ENCODE measurements around the gene LRRC45. TPM values are rescaled to one million over a fixed set of nuclear protein-coding genes. Genes with fewer than 3 reads are reported as not detected.

Gene LRRC45
- total RNA-seq, 1 donor from 2014 or later: 29.4 TPM

DNA sequence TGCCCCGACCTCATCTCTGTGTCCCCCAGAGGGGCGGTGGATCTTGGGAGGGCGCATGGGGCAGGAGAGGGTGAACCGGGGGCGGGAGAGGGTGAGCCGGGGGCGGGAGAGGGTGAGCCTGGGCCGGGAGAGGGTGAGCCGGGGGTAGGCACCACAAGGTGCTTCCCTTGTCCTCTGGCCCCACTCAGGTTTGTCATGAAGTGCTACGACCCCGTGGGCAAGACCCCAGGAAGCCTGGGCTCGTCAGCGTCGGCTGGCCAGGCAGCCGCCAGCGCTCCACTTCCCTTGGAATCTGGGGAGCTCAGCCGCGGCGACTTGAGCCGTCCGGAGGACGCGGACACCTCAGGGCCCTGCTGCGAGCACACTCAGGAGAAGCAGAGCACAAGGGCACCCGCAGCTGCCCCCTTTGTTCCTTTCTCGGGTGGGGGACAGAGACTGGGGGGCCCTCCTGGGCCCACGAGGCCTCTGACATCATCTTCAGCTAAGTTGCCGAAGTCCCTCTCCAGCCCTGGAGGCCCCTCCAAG, 26.8 kb upstream of the LRRC45 start:
- H3K4me3 Mint-ChIP-seq: no peak overlapping the region
- no peak for DNase-seq (ENCODE audit: extremely low spot score, unreplicated experiment)
- peaks cover 4% of the 10 kb centered on the region for H3K36me3 Mint-ChIP-seq
- no peaks in the 10 kb centered on the region for H3K9me3 Mint-ChIP-seq
- peaks cover 15% of the 10 kb centered on the region for H3K4me1 Mint-ChIP-seq (ENCODE audit: unreplicated experiment)
- no peaks in the 10 kb centered on the region for H3K27me3 Mint-ChIP-seq
- TF ChIP-seq, protein P1, sequence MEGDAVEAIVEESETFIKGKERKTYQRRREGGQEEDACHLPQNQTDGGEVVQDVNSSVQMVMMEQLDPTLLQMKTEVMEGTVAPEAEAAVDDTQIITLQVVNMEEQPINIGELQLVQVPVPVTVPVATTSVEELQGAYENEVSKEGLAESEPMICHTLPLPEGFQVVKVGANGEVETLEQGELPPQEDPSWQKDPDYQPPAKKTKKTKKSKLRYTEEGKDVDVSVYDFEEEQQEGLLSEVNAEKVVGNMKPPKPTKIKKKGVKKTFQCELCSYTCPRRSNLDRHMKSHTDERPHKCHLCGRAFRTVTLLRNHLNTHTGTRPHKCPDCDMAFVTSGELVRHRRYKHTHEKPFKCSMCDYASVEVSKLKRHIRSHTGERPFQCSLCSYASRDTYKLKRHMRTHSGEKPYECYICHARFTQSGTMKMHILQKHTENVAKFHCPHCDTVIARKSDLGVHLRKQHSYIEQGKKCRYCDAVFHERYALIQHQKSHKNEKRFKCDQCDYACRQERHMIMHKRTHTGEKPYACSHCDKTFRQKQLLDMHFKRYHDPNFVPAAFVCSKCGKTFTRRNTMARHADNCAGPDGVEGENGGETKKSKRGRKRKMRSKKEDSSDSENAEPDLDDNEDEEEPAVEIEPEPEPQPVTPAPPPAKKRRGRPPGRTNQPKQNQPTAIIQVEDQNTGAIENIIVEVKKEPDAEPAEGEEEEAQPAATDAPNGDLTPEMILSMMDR (conservative IDR thresholded peaks at IDR 0.05): no peak
- no peak overlapping the region for H3K27ac Mint-ChIP-seq

DNA sequence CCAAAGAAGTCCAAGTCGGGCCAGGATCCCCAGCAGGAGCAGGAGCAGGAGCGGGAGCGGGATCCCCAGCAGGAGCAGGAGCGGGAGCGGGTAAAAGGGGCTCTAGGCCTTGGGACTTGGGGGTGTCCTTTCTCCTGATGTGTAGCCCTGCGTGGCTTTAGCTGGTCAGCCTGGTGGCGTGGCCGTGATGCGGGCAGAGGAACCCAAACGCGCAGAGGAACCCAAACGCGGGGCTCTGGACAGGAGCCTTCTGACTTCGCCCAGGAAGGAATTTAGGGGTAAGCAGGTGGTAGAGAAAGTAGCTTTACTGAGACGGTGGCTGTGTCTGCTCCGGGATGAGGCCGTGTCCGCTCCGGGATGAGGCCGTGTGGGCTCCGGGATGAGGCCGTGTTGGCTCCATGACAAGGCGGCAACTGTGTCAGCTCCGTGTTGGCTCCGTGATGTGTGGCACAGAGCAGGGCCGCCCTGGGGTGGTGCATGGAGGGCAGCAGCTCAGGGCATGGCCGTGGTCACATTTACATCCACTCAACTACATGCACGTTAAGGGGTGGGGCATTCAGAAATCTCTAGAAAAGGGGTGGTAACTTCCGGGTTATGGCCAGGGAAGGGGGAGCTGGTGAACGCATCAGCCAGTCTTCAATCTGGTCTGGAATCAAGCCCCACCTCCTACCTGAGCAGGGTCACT, 26.2 kb upstream of the LRRC45 start:
- DNase-seq (ENCODE audit: extremely low spot score, unreplicated experiment): no peak
- H3K36me3 Mint-ChIP-seq: peaks cover 4% of the 10 kb centered on the region
- H3K27me3 Mint-ChIP-seq: no peaks in the 10 kb centered on the region
- TF ChIP-seq, protein P1 (conservative IDR thresholded peaks at IDR 0.05): no peak
- H3K4me3 Mint-ChIP-seq: no peak overlapping the region
- H3K9me3 Mint-ChIP-seq: no peaks in the 10 kb centered on the region
- no peak overlapping the region for H3K27ac Mint-ChIP-seq
- H3K4me1 Mint-ChIP-seq (ENCODE audit: unreplicated experiment): peaks cover 15% of the 10 kb centered on the region

DNA sequence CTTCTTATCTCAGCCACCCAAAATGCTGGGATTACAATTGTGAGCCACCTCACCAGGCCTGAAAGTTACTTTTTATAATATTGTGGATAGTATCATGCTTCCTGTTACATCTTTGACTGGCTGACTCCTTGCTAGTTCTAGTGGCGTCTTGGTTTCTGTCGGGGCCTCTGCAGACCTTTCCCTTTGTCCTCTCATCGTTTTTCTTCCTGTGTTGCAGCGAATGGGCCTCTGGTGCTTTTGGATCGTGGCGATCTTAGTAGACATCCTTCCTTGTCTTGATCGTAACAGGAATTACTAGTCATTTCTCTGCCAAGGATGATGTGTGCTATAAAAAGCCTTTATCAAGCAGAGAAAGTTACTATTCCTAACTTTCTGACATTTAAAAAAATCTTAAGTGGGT, 24.9 kb upstream of the LRRC45 start:
- Mint-ChIP-seq H3K9me3 (no peaks in the 10 kb centered on the region), H3K36me3 (peaks cover 4% of the 10 kb centered on the region), H3K27ac (no peak overlapping the region), H3K27me3 (no peaks in the 10 kb centered on the region), H3K4me3 (no peak overlapping the region), H3K4me1 (ENCODE audit: unreplicated experiment) (peaks cover 15% of the 10 kb centered on the region)
- no peak for DNase-seq (ENCODE audit: extremely low spot score, unreplicated experiment)
- TF ChIP-seq, protein P1 (conservative IDR thresholded peaks at IDR 0.05): no peak

DNA sequence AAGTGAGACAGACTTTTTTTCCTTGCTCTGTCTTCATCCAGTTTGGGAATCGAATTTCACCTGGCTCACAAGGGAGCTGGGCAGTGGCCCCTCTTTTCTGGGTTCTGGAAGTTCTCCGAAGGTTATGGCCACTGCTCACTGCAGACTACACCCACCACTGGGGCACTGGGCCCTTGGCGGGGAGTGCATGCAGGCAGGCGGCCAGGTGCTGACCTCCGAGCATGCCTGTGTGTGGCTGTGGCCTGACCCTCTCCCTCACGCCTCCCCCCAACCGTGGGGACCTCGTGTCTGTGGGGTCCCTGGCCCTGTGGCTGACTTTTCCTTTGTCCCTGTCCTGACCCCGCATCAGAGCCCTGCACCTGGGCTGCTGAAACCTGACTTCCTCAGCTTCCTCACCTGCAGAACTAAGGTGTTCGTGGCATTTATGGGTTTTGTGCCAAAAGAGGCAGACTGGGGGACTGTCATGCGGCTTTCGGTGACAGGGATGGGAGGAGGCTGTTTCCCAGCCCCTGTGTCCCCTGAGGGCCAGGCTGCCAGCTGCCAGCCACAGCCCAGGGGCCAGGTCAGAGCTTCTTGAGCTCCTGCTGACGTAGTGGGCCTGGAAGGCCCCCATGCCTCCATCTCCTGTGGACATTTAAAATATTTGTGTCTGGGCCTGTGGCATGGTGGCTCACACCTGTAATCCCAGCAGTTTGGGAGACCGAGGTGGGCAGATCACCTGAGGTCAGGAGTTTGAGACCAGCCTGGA, 24.2 kb upstream of the LRRC45 start:
- H3K27ac Mint-ChIP-seq: no peak overlapping the region
- H3K4me1 Mint-ChIP-seq (ENCODE audit: unreplicated experiment): peaks cover 16% of the 10 kb centered on the region
- no peaks in the 10 kb centered on the region for H3K27me3 Mint-ChIP-seq
- peaks cover 4% of the 10 kb centered on the region for H3K36me3 Mint-ChIP-seq
- no peak for DNase-seq (ENCODE audit: extremely low spot score, unreplicated experiment)
- H3K9me3 Mint-ChIP-seq: no peaks in the 10 kb centered on the region
- TF ChIP-seq, protein P1 (conservative IDR thresholded peaks at IDR 0.05): no peak
- H3K4me3 Mint-ChIP-seq: no peak overlapping the region

DNA sequence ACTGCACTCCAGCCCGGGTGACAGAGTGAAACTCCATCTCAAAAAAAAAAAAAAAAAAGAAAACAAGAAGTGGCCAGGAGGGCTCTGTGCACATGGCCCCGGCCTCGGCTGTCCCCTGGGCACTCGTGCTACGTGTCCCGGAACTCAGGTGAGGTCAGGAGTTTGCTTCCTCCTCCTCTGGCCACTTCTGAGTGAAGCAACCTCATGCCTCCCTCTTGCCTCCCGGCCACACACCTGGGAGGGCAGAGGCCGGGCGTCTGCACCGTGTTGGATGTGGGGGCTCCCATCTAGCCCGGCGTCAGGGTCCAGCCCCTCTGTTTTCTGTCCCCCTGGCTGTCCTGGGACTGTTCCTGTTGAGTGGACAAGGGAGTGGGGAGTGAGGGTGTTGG, 23.5 kb upstream of the LRRC45 start:
- TF ChIP-seq, protein P1 (conservative IDR thresholded peaks at IDR 0.05): no peak
- Mint-ChIP-seq H3K9me3 (no peaks in the 10 kb centered on the region), H3K36me3 (peaks cover 4% of the 10 kb centered on the region), H3K4me1 (ENCODE audit: unreplicated experiment) (peaks cover 13% of the 10 kb centered on the region), H3K27ac (no peak overlapping the region), H3K4me3 (no peak overlapping the region), H3K27me3 (no peaks in the 10 kb centered on the region)
- no peak for DNase-seq (ENCODE audit: extremely low spot score, unreplicated experiment)
